ENCODE data around the gene RALGPS2. TPM values are rescaled to one million over a fixed set of nuclear protein-coding genes. Genes with fewer than 3 reads are reported as not detected.

The RALGPS2 gene
- total and polyA plus RNA-seq, 2 of the 13 experiments (the other 11 are each of a cell fraction or from before 2014, with no cell fraction given) = 15.6 to 36.0 TPM

DNA sequence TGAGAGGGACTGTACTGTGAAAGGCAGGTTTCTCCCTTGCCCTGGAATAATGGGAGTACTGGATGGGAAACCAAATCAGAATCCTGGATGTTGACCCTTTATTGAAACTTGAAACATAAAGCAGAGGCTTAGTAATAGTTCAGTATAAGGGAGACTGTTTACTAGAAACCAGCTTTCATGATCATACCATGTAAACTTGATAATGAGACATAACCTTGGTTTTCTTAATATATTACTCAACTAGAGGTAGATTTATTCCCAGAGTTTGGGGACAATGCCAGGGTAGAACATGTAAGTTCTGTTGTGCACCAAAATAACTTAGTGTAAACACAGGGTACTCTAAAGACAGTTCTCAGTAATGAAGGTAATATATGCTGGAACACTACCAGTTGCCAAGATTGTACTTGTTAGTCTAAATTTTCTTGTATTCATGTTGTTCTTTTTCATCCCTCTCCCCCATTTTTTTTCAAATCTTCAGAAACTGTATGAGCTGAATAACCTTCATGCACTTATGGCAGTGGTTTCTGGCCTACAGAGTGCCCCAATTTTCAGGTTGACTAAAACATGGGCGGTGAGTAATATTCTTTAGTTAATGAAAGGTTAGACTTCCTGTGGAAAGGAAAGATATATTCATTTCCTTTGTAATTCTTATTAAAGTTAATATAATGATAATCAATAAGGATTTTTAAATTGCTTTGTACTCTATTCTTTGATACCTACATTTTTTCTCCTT, 96.3 kb downstream of the RALGPS2 start:
- Histone ChIP-seq H3K27me3 (ENCODE audit: control insufficient read depth in 1 of 2, insufficient read depth in 2 of 2, low read length in 2 of 2) (no peaks in the 10 kb centered on the region), H4K20me1 (ENCODE audit: insufficient read depth, low read length) (no peaks in the 10 kb centered on the region), H3K27ac (ENCODE audit: extremely low read length, insufficient read depth, low read length) (no peak overlapping the region), H3K9me3 (ENCODE audit: low read length) (no peaks in the 10 kb centered on the region), H3K4me2 (ENCODE audit: low read depth, low read length) (no peak overlapping the region), H3K79me2 (ENCODE audit: insufficient read depth, low read length) (no peaks in the 10 kb centered on the region), H3K4me3 (replicated peaks in 1 of 3; ENCODE audit: insufficient read depth in 1 of 3, low read depth in 2 of 3, low read length in 3 of 3) (no peak overlapping the region), H3K4me1 (ENCODE audit: insufficient read depth, low read length) (no peaks in the 10 kb centered on the region), H3K36me3 (replicated peaks in 1 of 2; ENCODE audit: control insufficient read depth in 1 of 2, insufficient read depth in 2 of 2, low read length in 2 of 2) (peaks cover 0 to 12% of the 10 kb centered on the region in 2 experiments; a peak in 2 of 5 replicates), H2AFZ (ENCODE audit: low read length) (no peak overlapping the region), H3K9ac (ENCODE audit: insufficient read depth, low read depth, low read length) (no peak overlapping the region)
- POLR2A ChIA-PET = no interaction called here
- DNase-seq (ENCODE audit: low spot score) (no peak), ATAC-seq (no peak), FAIRE-seq (no peak)
- TF ChIP-seq ZNF775 (CRISPR knock-in tag; IDR thresholded peaks at IDR 0.05; ENCODE audit: borderline replicate concordance) (no peak), NPAS2 (CRISPR knock-in tag; IDR thresholded peaks at IDR 0.05; ENCODE audit: borderline replicate concordance) (no peak), NFATC3 (CRISPR knock-in tag; IDR thresholded peaks at IDR 0.05) (no peak), ZNF326 (CRISPR knock-in tag; IDR thresholded peaks at IDR 0.05; ENCODE audit: borderline replicate concordance) (no peak), IRX3 (CRISPR knock-in tag; IDR thresholded peaks at IDR 0.05; ENCODE audit: borderline replicate concordance, low read depth) (no peak)
- TF ChIP-seq, protein P1, sequence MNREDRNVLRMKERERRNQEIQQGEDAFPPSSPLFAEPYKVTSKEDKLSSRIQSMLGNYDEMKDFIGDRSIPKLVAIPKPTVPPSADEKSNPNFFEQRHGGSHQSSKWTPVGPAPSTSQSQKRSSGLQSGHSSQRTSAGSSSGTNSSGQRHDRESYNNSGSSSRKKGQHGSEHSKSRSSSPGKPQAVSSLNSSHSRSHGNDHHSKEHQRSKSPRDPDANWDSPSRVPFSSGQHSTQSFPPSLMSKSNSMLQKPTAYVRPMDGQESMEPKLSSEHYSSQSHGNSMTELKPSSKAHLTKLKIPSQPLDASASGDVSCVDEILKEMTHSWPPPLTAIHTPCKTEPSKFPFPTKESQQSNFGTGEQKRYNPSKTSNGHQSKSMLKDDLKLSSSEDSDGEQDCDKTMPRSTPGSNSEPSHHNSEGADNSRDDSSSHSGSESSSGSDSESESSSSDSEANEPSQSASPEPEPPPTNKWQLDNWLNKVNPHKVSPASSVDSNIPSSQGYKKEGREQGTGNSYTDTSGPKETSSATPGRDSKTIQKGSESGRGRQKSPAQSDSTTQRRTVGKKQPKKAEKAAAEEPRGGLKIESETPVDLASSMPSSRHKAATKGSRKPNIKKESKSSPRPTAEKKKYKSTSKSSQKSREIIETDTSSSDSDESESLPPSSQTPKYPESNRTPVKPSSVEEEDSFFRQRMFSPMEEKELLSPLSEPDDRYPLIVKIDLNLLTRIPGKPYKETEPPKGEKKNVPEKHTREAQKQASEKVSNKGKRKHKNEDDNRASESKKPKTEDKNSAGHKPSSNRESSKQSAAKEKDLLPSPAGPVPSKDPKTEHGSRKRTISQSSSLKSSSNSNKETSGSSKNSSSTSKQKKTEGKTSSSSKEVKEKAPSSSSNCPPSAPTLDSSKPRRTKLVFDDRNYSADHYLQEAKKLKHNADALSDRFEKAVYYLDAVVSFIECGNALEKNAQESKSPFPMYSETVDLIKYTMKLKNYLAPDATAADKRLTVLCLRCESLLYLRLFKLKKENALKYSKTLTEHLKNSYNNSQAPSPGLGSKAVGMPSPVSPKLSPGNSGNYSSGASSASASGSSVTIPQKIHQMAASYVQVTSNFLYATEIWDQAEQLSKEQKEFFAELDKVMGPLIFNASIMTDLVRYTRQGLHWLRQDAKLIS (CRISPR knock-in tag; IDR thresholded peaks at IDR 0.05) = no peak
- TF ChIP-seq, protein P2, sequence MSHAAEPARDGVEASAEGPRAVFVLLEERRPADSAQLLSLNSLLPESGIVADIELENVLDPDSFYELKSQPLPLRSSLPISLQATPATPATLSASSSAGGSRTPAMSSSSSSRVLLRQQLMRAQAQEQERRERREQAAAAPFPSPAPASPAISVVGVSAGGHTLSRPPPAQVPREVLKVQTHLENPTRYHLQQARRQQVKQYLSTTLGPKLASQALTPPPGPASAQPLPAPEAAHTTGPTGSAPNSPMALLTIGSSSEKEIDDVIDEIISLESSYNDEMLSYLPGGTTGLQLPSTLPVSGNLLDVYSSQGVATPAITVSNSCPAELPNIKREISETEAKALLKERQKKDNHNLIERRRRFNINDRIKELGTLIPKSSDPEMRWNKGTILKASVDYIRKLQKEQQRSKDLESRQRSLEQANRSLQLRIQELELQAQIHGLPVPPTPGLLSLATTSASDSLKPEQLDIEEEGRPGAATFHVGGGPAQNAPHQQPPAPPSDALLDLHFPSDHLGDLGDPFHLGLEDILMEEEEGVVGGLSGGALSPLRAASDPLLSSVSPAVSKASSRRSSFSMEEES (CRISPR knock-in tag; IDR thresholded peaks at IDR 0.05) = no peak
- in situ Hi-C loops (cut with HindIII; ENCODE audit: extremely low pct_ligation_motif_present, low pct_unique_long_range_greater_than_20kb) (no loop called here), intact Hi-C loops (cut with micrococcal nuclease; ENCODE audit: unreplicated experiment) (no loop called here)
- WGBS (ENCODE audit: low lambda C conversion rate) = 93% methylated on average over 1 of the region's 1 CpG
- CTCF ChIA-PET (ENCODE audit: low intra/inter-chr PET ratio, low total read pairs) = no interaction called here
- BruUV-seq (replicated peaks) = no TSS peak

All from HepG2 (cell line).